Endothelial cell of umbilical vein (primary cell): ENCODE results near the gene ATP8A2. TPM values are rescaled to one million over a fixed set of nuclear protein-coding genes. Genes with fewer than 3 reads are reported as not detected.

Source experiments
- BruUV-seq: library from RNA; stranded (reverse); fragments of 400-500 nt; replicated peaks from 2 replicates; lab custom pipeline; 2021; lab: Mats Ljungman, UMichigan
- CTCF ChIA-PET: fragments of 300-600, 350-600 bp; sonication (Branson Sonifier 250); formaldehyde crosslinking; loops from one replicate; lab custom pipeline; 2021; ENCODE audit warnings: antibody characterized with exemption, inconsistent platforms; lab: Charles Lee
- POLR2A ChIA-PET: fragments of 300-600, 350-600 bp; sonication (Branson Sonifier 250); formaldehyde crosslinking; loops from one replicate; lab custom pipeline; 2021; ENCODE audit warnings: antibody characterized with exemption, inconsistent platforms; lab: Charles Lee
- DNase-seq: peaks from one replicate; pipeline ENCODE4 v3.0.0-alpha.2; 2011; ENCODE audit warnings: low read depth, low spot score
- FAIRE-seq: peaks from 2 replicates; lab custom pipeline; 2011; peaks lifted over from hg19 to GRCh38; lab: Jason Lieb, UNC
- H2AFZ ChIP-seq: 2 replicates; pipeline ENCODE4 v1.6.0; 2012; ENCODE audit warnings: low read depth, low read length, control low read depth, inconsistent platforms
- H3K27ac ChIP-seq: 2 replicates; pipeline ENCODE4 v1.5.1; 2011; ENCODE audit warnings: low read depth, mild to moderate bottlenecking, control low read depth, low read length, moderate library complexity; ENCODE audit not compliant: insufficient read depth
- H3K27me3 ChIP-seq, 2 experiments: 2 replicates each; pipeline versions ENCODE4 v1.6.0 to v1.6.1; 2011; ENCODE audit warnings: low read length in 2 of 2, mixed read lengths in 1 of 2; ENCODE audit not compliant: control insufficient read depth in 2 of 2, insufficient read depth in 2 of 2
- H3K36me3 ChIP-seq, 2 experiments: 2 replicates in 1 of 2; 3 replicates in 1 of 2; pipeline ENCODE4 v1.5.1; 2011; ENCODE audit warnings: low read length in 2 of 2, mild to moderate bottlenecking in 1 of 2, moderate library complexity in 1 of 2; ENCODE audit not compliant: control insufficient read depth in 2 of 2, insufficient read depth in 2 of 2; ENCODE audit errors: extremely low read depth in 1 of 2
- H3K4me1 ChIP-seq: 3 replicates; pipeline ENCODE4 v1.5.1; 2011; ENCODE audit warnings: mild to moderate bottlenecking, low read length; ENCODE audit not compliant: control insufficient read depth, insufficient read depth; ENCODE audit errors: extremely low read depth
- H3K4me2 ChIP-seq: 2 replicates; pipeline ENCODE4 v1.6.1; 2011; ENCODE audit warnings: low read length, control low read depth, mixed read lengths; ENCODE audit not compliant: insufficient read depth
- H3K4me3 ChIP-seq, 3 experiments: fragments of 200-600 bp in 1 of 3; sonication (generic), shearing (Covaris generic) in 1 of 3; replicated peaks in 1 of 3; 2 replicates each; pipeline ENCODE4 v1.5.1; 2011 to 2016; ENCODE audit warnings: control low read depth in 3 of 3, low read length in 3 of 3, mild to moderate bottlenecking in 2 of 3, inconsistent platforms in 1 of 3, low read depth in 1 of 3, moderate library complexity in 1 of 3; ENCODE audit not compliant: insufficient read depth in 1 of 3
- H3K79me2 ChIP-seq: 2 replicates; pipeline ENCODE4 v1.6.0; 2012; ENCODE audit warnings: low read length, inconsistent platforms; ENCODE audit not compliant: control insufficient read depth, insufficient read depth
- H3K9ac ChIP-seq: replicated peaks from 2 replicates; pipeline ENCODE3; 2011; ENCODE audit warnings: low read length, control low read depth; ENCODE audit not compliant: insufficient read depth; ENCODE audit errors: extremely low read depth
- H3K9me1 ChIP-seq: replicated peaks from 3 replicates; pipeline ENCODE4 v1.6.0; 2011; ENCODE audit warnings: mild to moderate bottlenecking, low read length; ENCODE audit not compliant: control insufficient read depth, insufficient read depth; ENCODE audit errors: extremely low read depth
- H3K9me3 ChIP-seq: replicated peaks from 2 replicates; pipeline ENCODE4 v1.5.1; 2012; ENCODE audit warnings: low read length, inconsistent platforms; ENCODE audit not compliant: control insufficient read depth, insufficient read depth
- H4K20me1 ChIP-seq: replicated peaks from 2 replicates; pipeline ENCODE3; 2011; ENCODE audit warnings: mild to moderate bottlenecking, low read length; ENCODE audit not compliant: control insufficient read depth, insufficient read depth; ENCODE audit errors: extremely low read depth
- CTCF ChIP-seq, 2 donors: IDR thresholded peaks; 1 replicate in 1 of 2; 2 replicates in 1 of 2; pipeline ENCODE4 v1.5.1; 2011; ENCODE audit warnings: low read length in 2 of 2, mild to moderate bottlenecking in 2 of 2, moderate library complexity in 2 of 2, control low read depth in 1 of 2, inconsistent platforms in 1 of 2, low read depth in 1 of 2; ENCODE audit not compliant: insufficient read depth in 1 of 2; ENCODE audit errors: extremely low read depth in 1 of 2
- EZH2 ChIP-seq: IDR thresholded peaks from 2 replicates; pipeline ENCODE4 v1.6.1; 2012; ENCODE audit warnings: borderline replicate concordance, low read depth, mild to moderate bottlenecking, moderate library complexity, low read length, inconsistent platforms; ENCODE audit not compliant: severe bottlenecking
- FOS ChIP-seq: IDR thresholded peaks from 2 replicates; pipeline ENCODE4 v1.6.1; 2011; ENCODE audit warnings: mild to moderate bottlenecking, low read length, moderate library complexity, borderline replicate concordance; ENCODE audit not compliant: insufficient read depth
- GATA2 ChIP-seq: IDR thresholded peaks from 2 replicates; pipeline ENCODE4 v1.7.0; 2011; ENCODE audit warnings: low read depth, mild to moderate bottlenecking, moderate library complexity, mixed read lengths, low read length; ENCODE audit not compliant: insufficient read length, insufficient read depth
- JUN ChIP-seq: IDR thresholded peaks from 2 replicates; pipeline ENCODE4 v1.6.1; 2011; ENCODE audit warnings: borderline replicate concordance, low read depth; ENCODE audit not compliant: insufficient read length, insufficient read depth
- MAX ChIP-seq: IDR thresholded peaks from 2 replicates; pipeline ENCODE4 v1.6.1; 2011; ENCODE audit not compliant: insufficient read depth, insufficient read length
- MYC ChIP-seq: IDR thresholded peaks from one replicate; pipeline ENCODE4 v1.6.1; 2011; ENCODE audit warnings: mild to moderate bottlenecking, low read depth, low read length
- POLR2A ChIP-seq: IDR thresholded peaks from 2 replicates; pipeline ENCODE4 v1.6.1; 2012; ENCODE audit warnings: low read depth, mild to moderate bottlenecking, control low read depth, low read length
- POLR2AphosphoS5 ChIP-seq: IDR thresholded peaks from 2 replicates; pipeline ENCODE4 v1.6.1; 2012; ENCODE audit warnings: low read depth, mild to moderate bottlenecking, control low read depth, low read length, moderate library complexity; ENCODE audit not compliant: insufficient read depth
- dilution Hi-C: fragments of 300-500 bp; cut with MboI; formaldehyde crosslinking; loops from one replicate; pipeline ENCODE4 v1.15.0; 2019; ENCODE audit warnings: low sequenced_read_pairs; ENCODE audit not compliant: extremely low pct_ligation_motif_present
- intact Hi-C: fragments of 100-400 bp; cut with micrococcal nuclease; formaldehyde crosslinking; loops from one replicate; pipeline ENCODE4 v1.10.0; 2022
- polyA plus RNA-seq, 4 experiments: library from polyadenylated mRNA; depleted of rRNA in 3 of 4; stranded (reverse) in 3 of 4; unstranded in 1 of 4; fragments of >200 nt; gene quantifications; 2 replicates each; pipeline versions ENCODE4 v1.2.1 to v1.2.3, GENCODE V29; 2011 to 2012; ENCODE audit warnings: missing spikeins in 1 of 4
- total RNA-seq: library from RNA; stranded (reverse); gene quantifications from 2 replicates; pipeline ENCODE4 v1.2.3, GENCODE V29; 2021

ATP8A2 gene
- total and polyA plus RNA-seq, 2 donors (not counting 3 experiments of a cell fraction or from before 2014, with no cell fraction given) = 0.11 to 0.49 TPM

- no peaks in the 10 kb centered on the region for H3K27me3 ChIP-seq
- H3K4me2 ChIP-seq = no peak overlapping the region
- DNase-seq (no peak), FAIRE-seq (no peak)
- no peak overlapping the region for H3K27ac ChIP-seq
- H3K9ac ChIP-seq = no peak overlapping the region
- H3K4me3 ChIP-seq = no peak overlapping the region
- BruUV-seq = no TSS peak
- CTCF ChIA-PET = no interaction called here
- H3K4me1 ChIP-seq = no peaks in the 10 kb centered on the region
- no peaks in the 10 kb centered on the region for H3K79me2 ChIP-seq
- dilution Hi-C loops = no loop called here
- H3K9me3 ChIP-seq = no peaks in the 10 kb centered on the region
- H4K20me1 ChIP-seq = no peaks in the 10 kb centered on the region
- POLR2A ChIA-PET = no interaction called here
- intact Hi-C loops = no loop called here
- no peaks in the 10 kb centered on the region for H3K36me3 ChIP-seq
- no peak overlapping the region for H2AFZ ChIP-seq
- TF ChIP-seq MAX = no peak
- TF ChIP-seq MYC = no peak
- no peak for TF ChIP-seq CTCF (IDR thresholded peaks at IDR 0.05; ENCODE audit: extremely low read depth in 1 of 2, insufficient read depth in 1 of 2, low read depth in 1 of 2, low read length in 2 of 2)
- no peak for TF ChIP-seq JUN
- no peak for TF ChIP-seq GATA2
- TF ChIP-seq POLR2A = no peak
- no peak for TF ChIP-seq EZH2
- no peak for TF ChIP-seq POLR2AphosphoS5
- no peak for TF ChIP-seq FOS
- H3K9me1 ChIP-seq = no peaks in the 10 kb centered on the region
Measured at GRCh38 chr13:25654322-25654721, 282.5 kb downstream of the ATP8A2 start.
